RPMI8226 (cell line): Measurements from ENCODE around the gene DNAJB6.

Experiments used
- DNase-seq: peaks from one replicate; pipeline ENCODE4 v3.0.0-alpha.2; 2015

Gene DNAJB6

GRCh38 chr7:157397731-157398691 lies 61.2 kb downstream of the DNAJB6 start:
- DNase-seq: no peak

GRCh38 chr7:157399086-157399687 lies 62.4 kb downstream of the DNAJB6 start:
- no peak for DNase-seq

GRCh38 chr7:157400171-157400860 lies 63.5 kb downstream of the DNAJB6 start:
- no peak for DNase-seq

GRCh38 chr7:157401567-157402387 lies 65.0 kb downstream of the DNAJB6 start:
- DNase-seq: no peak

GRCh38 chr7:157402388-157402703 lies 65.5 kb downstream of the DNAJB6 start:
- DNase-seq: no peak

GRCh38 chr7:157402911-157403534 lies 66.2 kb downstream of the DNAJB6 start:
- DNase-seq: no peak

GRCh38 chr7:157403646-157404401 lies 67.0 kb downstream of the DNAJB6 start:
- no peak for DNase-seq

- DNase-seq: no peak
Measured at GRCh38 chr7:157404845-157405481, 68.2 kb downstream of the DNAJB6 start.

GRCh38 chr7:157405501-157405900 lies 68.7 kb downstream of the DNAJB6 start:
- DNase-seq: no peak

GRCh38 chr7:157405914-157406810 lies 69.4 kb downstream of the DNAJB6 start:
- DNase-seq: no peak

GRCh38 chr7:157406971-157407370 lies 70.2 kb downstream of the DNAJB6 start:
- no peak for DNase-seq

GRCh38 chr7:157407512-157408257 lies 70.9 kb downstream of the DNAJB6 start:
- no peak for DNase-seq

GRCh38 chr7:157408258-157409101 lies 71.7 kb downstream of the DNAJB6 start:
- DNase-seq: no peak

GRCh38 chr7:157409149-157409752 lies 72.4 kb downstream of the DNAJB6 start:
- no peak for DNase-seq

- no peak for DNase-seq
Measured at GRCh38 chr7:157409753-157410727, 73.2 kb downstream of the DNAJB6 start.

- DNase-seq: no peak
Measured at GRCh38 chr7:157410831-157411556, 74.2 kb downstream of the DNAJB6 start.
